MV-4-11 (cell line): ENCODE results near the gene FOXD4L5.
"Not testable (repeated sequence)": the region's sequence is repeated elsewhere in the genome, so short reads cannot be mapped to it uniquely, and the experiment has no call there.

Source experiments
- DNase-seq: peaks from one replicate; lab custom pipeline; 2025; lab: John Stamatoyannopoulos, UW

The FOXD4L5 gene

GRCh38 chr9:65285109-65285508, at the start of gene FOXD4L5:
Gene FOXD4L5 (minus strand): TSS chr9:65285209. CDS start chr9:65284377, 832 bp downstream.
- DNase-seq: not testable (repeated sequence)

- DNase-seq: not testable (repeated sequence)
Observed at GRCh38 chr9:65283943-65284342, 1.1 kb downstream of the FOXD4L5 start.

GRCh38 chr9:65282976-65283375, 2.0 kb downstream of the FOXD4L5 start:
- DNase-seq: not testable (repeated sequence)
